DMS114 treated with DMSO at 0.1 percent for 48 hours (cell line): ENCODE data around the gene VWF.

Source experiments
- DNase-seq: peaks from one replicate; lab custom pipeline; 2025; ENCODE audit not compliant: unreplicated experiment; lab: John Stamatoyannopoulos, UW

The VWF gene

DNA sequence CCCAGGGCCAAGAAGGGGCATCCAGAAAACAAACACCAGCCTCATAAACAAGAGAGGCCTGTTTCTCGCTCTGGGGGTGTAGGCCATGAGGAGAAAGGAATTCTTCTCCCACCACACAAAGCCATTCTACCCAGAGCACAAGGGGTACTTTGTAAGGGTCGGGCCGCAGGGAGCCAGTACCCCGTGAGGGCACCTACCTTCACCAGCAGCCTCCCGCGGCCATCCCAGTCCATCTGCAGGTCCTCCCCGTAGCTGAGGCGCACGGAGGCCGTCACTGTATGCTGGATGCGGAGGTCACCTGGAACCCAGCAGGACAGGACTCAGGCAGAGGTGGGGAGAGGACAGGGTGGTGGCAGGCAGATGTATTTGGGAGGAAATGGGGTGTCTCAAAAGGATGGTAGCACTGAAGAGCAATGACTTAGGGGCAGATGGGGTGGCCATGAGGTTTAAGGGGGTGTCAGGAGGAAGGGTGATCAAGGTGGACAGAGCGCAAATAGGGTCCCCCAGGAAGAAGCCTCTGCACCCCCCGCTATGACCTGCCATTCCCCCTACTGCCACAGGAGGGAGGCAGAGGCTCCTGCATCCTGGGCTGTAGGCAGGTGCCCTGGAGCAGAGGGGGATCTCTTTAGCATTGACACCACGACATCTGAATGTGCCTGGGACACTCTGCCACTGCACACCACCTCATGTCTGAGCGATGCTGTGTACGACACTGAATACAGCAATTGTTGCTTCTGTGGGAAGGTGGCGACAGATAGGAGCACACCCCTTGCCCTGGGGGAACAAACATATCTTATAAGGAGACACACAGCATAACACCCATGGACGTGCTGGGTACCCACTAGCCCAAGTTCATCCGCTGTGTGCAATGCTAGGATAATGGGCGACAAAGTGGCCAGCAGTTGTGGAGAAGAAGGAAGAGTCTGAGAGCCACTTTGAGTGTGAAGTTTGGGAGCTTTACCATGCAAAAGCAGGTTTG, 61.4 kb downstream of the VWF start:
- DNase-seq = no peak

GRCh38 chr12:6062395-6062756, 62.1 kb downstream of the VWF start:
- DNase-seq = no peak

DNA sequence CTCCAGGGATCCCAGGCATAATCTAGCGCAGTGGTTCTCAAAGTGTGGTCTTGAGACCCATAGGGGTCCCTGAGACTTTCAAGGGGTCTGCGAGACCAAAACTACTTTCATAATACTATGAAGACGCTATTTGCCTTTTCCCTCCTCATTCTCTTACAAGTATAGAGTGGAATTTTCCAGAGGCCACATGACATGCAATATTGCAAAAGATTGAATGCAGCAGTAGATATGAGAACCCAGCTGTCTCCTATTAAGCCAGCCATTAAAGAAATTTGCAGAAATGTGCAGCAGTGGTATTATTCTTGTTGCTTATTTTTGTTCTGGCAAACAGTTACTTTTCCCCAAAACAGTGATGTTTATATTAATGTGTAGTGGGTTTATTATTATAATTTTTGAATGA, 62.8 kb downstream of the VWF start:
- no peak for DNase-seq

GRCh38 chr12:6059860-6060565, 64.5 kb downstream of the VWF start:
- no peak for DNase-seq

- no peak for DNase-seq
These were observed 65.2 kb downstream of the VWF start for GRCh38 chr12:6059221-6059620.

DNA sequence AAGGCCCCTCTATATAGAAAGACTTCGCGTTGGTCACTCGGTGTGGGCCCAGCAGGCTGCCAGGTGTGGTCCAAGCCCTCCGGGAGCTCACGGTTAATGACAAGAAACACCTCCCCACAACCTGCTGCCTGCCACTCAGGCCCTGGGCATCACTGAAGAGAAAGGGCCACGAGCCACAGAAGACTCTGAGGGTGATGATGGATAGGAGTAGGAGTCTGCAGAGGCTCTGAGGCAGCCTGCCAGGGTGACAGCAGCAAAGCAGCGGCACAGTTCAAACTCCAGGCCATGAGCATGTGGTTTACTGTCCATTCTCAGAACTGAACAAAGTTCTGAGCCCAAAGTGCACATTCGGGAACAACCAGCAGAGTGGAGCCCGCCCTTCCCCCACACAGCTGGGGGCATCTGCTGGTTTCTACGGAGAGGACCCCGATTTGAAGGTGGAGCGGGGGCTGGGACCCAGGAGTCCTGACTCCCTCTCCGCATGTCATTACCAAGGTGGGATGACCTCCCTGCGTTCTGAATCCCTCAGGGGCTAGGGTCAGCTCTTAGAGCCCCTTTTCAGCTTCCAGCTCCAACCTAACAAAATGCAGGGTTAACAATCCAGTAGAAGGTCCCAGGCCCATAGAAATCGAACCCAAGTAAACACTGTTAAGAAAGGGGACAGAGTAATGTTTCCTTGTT, 65.8 kb downstream of the VWF start:
- no peak for DNase-seq

DNA sequence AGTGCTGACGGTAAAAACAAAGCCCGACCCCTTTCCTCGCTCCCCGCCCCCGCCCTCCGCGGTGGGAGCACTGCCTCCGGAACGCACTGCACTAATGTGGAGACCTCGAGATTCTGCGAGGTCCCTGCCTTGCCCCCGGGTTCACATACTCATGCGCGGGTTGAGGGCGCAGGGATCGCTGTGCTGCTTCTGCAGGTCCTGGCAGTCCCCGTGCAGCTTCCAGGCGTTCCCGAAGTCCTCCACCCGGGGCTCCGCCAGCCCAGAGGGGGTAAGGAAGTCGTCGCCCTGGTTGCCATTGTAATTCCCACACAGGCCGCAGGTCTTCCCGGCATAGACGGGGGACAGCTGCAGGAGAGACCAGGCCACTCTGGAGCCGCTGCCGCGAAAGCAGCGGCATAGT, 66.8 kb downstream of the VWF start:
- no peak for DNase-seq

DNA sequence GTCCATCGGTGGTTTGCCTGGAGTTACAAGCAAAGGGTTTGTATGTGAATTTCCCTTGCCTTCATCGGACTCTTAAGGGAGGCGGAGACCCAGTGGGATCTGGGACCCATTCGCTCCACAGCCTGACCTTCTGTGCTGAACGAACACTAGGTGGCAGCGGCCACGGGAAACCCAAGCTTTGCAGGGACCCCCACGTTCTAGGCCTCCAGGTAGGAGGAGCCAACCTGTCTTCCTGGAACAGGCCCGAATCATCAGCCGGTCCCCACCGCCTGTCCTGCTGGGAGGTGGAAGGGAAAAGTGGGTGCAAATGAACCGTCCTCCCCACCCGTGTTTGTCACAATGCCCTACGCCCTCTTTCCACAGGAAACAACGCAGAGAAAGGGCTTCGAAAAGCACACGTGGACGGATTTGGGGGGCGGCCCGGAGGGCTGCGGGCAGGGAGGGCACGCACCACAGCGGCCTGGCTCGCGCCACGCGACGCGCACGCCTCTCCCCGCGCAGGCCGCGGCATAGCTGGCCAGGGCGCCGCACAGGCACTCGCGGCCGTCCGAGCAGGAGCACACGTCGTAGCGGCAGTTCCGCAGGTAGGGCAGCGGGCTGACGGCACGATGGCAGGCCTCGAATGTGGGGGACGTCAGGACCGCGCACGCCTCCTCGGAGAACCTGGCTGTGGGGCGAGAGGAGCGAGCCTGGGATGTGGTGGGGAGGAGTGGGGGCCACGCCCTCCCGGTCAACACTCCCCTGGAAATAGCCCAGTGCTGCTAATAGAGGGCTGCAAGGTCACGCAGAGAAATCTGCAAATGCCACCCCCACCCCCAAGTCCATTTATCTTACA, 67.8 kb downstream of the VWF start:
- DNase-seq = no peak

- DNase-seq = no peak
These were observed 70.9 kb downstream of the VWF start for GRCh38 chr12:6053541-6053940.

- DNase-seq = no peak
These were observed 71.5 kb downstream of the VWF start for GRCh38 chr12:6052940-6053329.

- DNase-seq = no peak
These were observed 72.1 kb downstream of the VWF start for GRCh38 chr12:6052206-6052939.

GRCh38 chr12:6049992-6050391, 74.5 kb downstream of the VWF start:
- DNase-seq = no peak

- no peak for DNase-seq
These were observed 74.9 kb downstream of the VWF start for GRCh38 chr12:6049587-6049986.

DNA sequence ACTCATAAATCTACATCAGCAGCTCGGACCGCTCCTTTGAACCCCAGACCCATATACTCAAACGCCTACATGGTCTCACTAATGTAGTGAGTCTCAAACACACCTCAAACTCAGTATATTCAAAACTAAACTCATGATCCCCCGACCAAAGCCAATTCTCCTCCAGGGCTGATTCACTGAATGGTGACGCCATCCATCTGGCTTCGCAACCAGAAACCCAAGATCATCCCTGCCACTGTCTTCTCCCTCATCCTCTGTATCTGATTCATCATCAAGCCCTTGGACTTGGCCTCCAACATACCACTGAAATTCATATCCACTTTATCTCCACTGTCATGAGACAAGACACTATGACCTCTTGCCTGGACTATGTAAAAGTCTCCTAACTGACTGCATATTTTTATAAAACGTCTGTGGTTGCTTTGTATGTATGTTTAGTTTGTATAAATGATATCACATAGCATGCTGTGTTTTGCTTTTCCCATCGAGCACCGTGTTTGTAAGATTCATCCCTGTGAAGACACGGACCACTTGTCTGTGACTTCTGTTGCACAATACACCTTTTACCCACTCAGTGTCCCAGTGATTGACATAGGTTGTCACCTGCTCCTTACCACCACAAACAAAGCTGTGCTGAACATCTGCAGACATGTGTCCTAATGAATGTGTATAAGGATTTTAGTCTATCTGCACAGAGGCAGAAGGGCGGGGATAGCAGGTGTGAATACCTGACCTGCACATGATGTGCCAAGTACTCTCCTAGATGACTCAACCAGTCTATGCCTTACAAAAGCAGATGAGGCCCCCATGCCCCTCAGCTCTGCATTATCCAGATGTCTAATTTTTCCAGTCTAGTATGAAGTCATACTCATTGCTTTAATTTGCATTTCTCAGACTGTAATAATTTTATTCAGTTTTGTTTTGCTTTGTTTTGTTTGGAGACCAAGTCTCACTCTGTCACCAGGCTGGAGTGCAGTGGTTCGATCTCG, 76.9 kb downstream of the VWF start:
- DNase-seq = no peak

GRCh38 chr12:6046511-6047180, 77.8 kb downstream of the VWF start:
- DNase-seq = no peak

- DNase-seq = no peak
These were observed 79.0 kb downstream of the VWF start for GRCh38 chr12:6045438-6045837.

DNA sequence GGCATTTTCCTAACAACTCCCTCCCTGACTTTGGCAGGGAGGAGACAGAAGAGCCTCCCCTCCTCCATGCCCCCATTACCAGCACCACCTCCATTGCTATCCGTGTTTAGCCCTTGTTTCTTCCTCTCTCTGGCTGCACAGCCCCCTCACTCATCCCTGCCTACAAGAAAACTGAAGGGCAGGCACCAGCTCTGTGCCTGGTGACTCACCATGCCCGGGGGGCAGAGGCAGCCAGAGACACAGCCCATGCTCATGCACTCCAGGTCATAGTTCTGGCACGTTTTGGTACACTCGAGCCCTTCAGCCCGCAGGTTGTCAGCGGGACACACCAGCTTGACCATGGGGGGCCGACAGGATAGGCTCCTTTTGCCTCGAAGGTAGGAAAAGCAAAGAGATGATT, 80.4 kb downstream of the VWF start:
- DNase-seq = no peak

DNA sequence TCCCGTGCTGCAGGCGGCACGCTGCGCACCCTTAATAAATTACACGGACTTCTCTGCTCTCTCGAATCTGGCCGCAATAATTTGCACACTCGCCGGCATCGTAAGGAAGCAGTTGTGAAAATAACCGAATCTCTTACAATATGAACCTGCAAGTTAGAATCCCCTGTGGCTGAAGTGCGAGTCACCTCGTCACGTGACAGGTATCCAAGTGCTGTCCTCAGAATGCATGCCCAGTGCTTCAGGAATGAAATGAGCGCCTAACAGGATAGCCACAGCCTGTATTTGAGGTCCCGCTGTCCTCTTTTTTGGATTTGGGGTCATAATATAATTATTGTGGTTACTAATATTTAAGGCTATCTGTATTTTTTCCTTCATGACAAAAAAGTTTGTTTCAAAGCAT, 82.0 kb downstream of the VWF start:
- no peak for DNase-seq

DNA sequence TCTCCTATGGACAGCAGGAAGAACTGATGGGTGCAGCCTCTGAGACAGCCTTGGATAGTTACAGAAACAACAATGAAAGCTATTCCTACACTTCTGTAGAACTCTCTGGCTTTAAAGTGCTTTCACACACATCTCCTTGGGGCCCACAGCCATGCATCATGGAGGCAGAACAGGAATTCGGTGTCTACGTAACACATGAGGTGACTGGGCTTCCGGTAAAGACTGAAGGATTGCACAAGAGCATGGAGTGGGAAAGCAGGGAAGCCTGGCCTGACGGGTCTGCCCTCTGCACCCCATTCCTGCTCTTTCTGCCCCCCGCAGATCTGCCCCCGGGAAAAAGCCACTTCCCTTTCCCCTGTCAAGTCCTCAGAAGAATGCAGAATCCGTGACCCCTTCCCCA, 82.6 kb downstream of the VWF start:
- no peak for DNase-seq
